Measurements from ENCODE around the gene EIF3L. TPM values are rescaled to one million over a fixed set of nuclear protein-coding genes. Genes with fewer than 3 reads are reported as not detected.

EIF3L gene
- total and polyA plus RNA-seq, 9 of the 15 experiments (the other 6 are each of a cell fraction or from before 2014, with no cell fraction given): 257 to 699 (median 368) TPM

DNA sequence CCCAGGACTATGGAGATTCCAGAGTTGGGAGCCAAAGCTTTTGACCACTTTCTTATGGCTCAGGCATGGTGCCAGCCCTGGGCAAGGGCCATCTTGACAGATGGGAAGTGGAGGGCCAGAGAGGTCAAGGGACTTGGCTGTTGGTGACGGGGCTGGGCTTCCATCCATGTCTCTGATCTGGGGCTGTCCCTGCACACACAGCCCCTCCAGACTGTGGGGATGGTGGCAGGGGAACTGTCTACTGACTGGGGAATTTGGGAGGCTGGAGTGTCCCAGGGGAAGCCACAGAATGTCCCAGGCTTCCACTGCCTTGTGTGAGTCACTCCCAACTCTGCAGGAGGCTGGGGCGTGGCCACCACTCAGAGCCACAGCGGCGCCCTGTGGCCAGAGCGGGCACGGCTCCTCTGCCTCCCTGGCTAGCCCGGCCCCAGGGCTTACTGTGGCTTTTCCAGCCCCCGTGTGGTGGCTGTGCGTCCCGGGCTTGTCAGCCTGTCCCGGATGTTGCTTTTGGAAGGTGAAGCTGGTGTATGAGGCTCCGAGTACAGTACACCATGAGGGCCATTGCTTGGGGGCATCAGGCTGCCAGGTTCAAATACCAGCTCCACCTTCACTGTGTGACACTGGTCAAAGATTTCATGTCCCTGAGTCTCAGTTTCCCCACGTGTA lies 84.6 kb downstream of the EIF3L start:
- peaks cover 9 to 24% of the 10 kb centered on the region in 2 experiments; a peak in 4 of 5 replicates for H3K4me1 ChIP-seq (replicated peaks in 1 of 2; ENCODE audit: control insufficient read depth in 2 of 2, insufficient read depth in 2 of 2, low read length in 2 of 2)
- POLR2A ChIA-PET: interaction anchor here (0.5 to 2.0 kb wide), 5 partner anchors 20 to 268 kb away, joined by 3 to 6 read pairs (median 4); partner anchors contain the start of genes C22orf23, MAFF, MICALL1 and POLR2F
- H4K20me1 ChIP-seq (replicated peaks; ENCODE audit: control insufficient read depth, insufficient read depth, low read length): no peaks in the 10 kb centered on the region
- peak; percentile 100 for ATAC-seq
- H3K4me3 ChIP-seq: no peak overlapping the region
- peak overlapping the region; percentile 63 for H3K4me2 ChIP-seq (ENCODE audit: insufficient read depth, low read length)
- no peaks in the 10 kb centered on the region for H3K9me3 ChIP-seq (replicated peaks; ENCODE audit: control insufficient read depth, insufficient read depth, low read depth, low read length)
- WGBS (ENCODE audit: insufficient coverage, low coverage, missing lambda C conversion rate): under 1% methylated on average over 12 of the region's 13 CpGs
- H3K79me2 ChIP-seq (ENCODE audit: control insufficient read depth, insufficient read depth, low read length): no peaks in the 10 kb centered on the region
- peak; percentile 87 to 91 (median 88) for DNase-seq (ENCODE audit: extremely low read depth in 1 of 4, low spot score in 3 of 4)
- CTCF ChIA-PET (ENCODE audit: low intra/inter-chr PET ratio): interaction anchor here (0.5 to 1.4 kb wide), 3 partner anchors 46 to 142 kb away, joined by 3 to 5 read pairs (median 3); no protein-coding TSS in a partner anchor
- peak; percentile 93 for FAIRE-seq
- H3K27me3 ChIP-seq (ENCODE audit: control insufficient read depth in 2 of 2, insufficient read depth in 2 of 2, low read length in 2 of 2): no peaks in the 10 kb centered on the region
- H2AFZ ChIP-seq (ENCODE audit: low read depth, low read length): peak overlapping the region; percentile 91
- peak overlapping the region; percentile 73 for H3K27ac ChIP-seq (ENCODE audit: extremely low read depth, low read depth, low read length)
- intact Hi-C loops (cut with micrococcal nuclease) (no loop called here), in situ Hi-C loops (cut with MboI) (no loop called here)
- H3K9me1 ChIP-seq (ENCODE audit: control insufficient read depth, insufficient read depth, low read length): no peaks in the 10 kb centered on the region
- peaks cover 5% of the 10 kb centered on the region; the same call in 1 of the 3 replicates for H3K36me3 ChIP-seq (ENCODE audit: control insufficient read depth, insufficient read depth, low read length)
- BruUV-seq (replicated peaks): no TSS peak
- H3K9ac ChIP-seq (ENCODE audit: insufficient read depth in 1 of 2, low read depth in 2 of 2, low read length in 2 of 2): peak overlapping the region; percentile 38 to 68
- TF ChIP-seq, protein P1, sequence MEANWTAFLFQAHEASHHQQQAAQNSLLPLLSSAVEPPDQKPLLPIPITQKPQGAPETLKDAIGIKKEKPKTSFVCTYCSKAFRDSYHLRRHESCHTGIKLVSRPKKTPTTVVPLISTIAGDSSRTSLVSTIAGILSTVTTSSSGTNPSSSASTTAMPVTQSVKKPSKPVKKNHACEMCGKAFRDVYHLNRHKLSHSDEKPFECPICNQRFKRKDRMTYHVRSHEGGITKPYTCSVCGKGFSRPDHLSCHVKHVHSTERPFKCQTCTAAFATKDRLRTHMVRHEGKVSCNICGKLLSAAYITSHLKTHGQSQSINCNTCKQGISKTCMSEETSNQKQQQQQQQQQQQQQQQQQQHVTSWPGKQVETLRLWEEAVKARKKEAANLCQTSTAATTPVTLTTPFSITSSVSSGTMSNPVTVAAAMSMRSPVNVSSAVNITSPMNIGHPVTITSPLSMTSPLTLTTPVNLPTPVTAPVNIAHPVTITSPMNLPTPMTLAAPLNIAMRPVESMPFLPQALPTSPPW (CRISPR knock-in tag; IDR thresholded peaks at IDR 0.05): peak; percentile 31; the same call in 1 of the 2 replicates
- TF ChIP-seq, protein P2, sequence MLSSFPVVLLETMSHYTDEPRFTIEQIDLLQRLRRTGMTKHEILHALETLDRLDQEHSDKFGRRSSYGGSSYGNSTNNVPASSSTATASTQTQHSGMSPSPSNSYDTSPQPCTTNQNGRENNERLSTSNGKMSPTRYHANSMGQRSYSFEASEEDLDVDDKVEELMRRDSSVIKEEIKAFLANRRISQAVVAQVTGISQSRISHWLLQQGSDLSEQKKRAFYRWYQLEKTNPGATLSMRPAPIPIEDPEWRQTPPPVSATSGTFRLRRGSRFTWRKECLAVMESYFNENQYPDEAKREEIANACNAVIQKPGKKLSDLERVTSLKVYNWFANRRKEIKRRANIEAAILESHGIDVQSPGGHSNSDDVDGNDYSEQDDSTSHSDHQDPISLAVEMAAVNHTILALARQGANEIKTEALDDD (IDR thresholded peaks at IDR 0.05): no peak
- TF ChIP-seq MYC (IDR thresholded peaks at IDR 0.05; ENCODE audit: low read depth, low read length): peak; percentile 39; the same call in 1 of the 2 replicates
- TF ChIP-seq MYC (CRISPR knock-in tag; IDR thresholded peaks at IDR 0.05; ENCODE audit: borderline replicate concordance, low read depth): no peak
- peak; percentile 79; the same call in 1 of the 2 replicates for TF ChIP-seq KLF1 (tag; IDR thresholded peaks at IDR 0.05)
- no peak for TF ChIP-seq ZBED1 (IDR thresholded peaks at IDR 0.05)
- TF ChIP-seq MXI1 (IDR thresholded peaks at IDR 0.05; ENCODE audit: low read depth, low read length): no peak
- no peak for TF ChIP-seq RBM25 (IDR thresholded peaks at IDR 0.05; ENCODE audit: low read depth, low read length, severe bottlenecking)
- TF ChIP-seq ZC3H4 (CRISPR knock-in tag; IDR thresholded peaks at IDR 0.05; ENCODE audit: borderline replicate concordance): no peak
- TF ChIP-seq ZNF764 (CRISPR knock-in tag; IDR thresholded peaks at IDR 0.05; ENCODE audit: low read depth): peak; percentile 97
- TF ChIP-seq BRCA1 (IDR thresholded peaks at IDR 0.05): no peak
- no peak for TF ChIP-seq BRCA1 (CRISPR knock-in tag; IDR thresholded peaks at IDR 0.05)
- TF ChIP-seq IFI16 (CRISPR knock-in tag; IDR thresholded peaks at IDR 0.05): no peak
- no peak for TF ChIP-seq NFYB (IDR thresholded peaks at IDR 0.05; ENCODE audit: extremely low read depth, insufficient read length)
- TF ChIP-seq PHF20 (IDR thresholded peaks at IDR 0.05; ENCODE audit: partially characterized antibody): no peak
- TF ChIP-seq, protein P3, sequence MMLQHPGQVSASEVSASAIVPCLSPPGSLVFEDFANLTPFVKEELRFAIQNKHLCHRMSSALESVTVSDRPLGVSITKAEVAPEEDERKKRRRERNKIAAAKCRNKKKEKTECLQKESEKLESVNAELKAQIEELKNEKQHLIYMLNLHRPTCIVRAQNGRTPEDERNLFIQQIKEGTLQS (IDR thresholded peaks at IDR 0.05): peak; percentile 70
- TF ChIP-seq, protein P3 (CRISPR knock-in tag; conservative IDR thresholded peaks at IDR 0.05): no peak
- no peak for TF ChIP-seq ZNF263 (CRISPR knock-in tag; IDR thresholded peaks at IDR 0.05; ENCODE audit: borderline replicate concordance)
- TF ChIP-seq ZNF217 (CRISPR knock-in tag; IDR thresholded peaks at IDR 0.05): no peak
- no peak for TF ChIP-seq EP300 (IDR thresholded peaks at IDR 0.05; ENCODE audit: low read length)
- TF ChIP-seq ZFPM2 (CRISPR knock-in tag; IDR thresholded peaks at IDR 0.05): no peak

Data from K562 (cell line).